ENCODE measurements around the gene NAXE.

The NAXE gene

GRCh38 chr1:156593661-156593989, 2.0 kb downstream of the NAXE start:
- no peaks in the 10 kb centered on the region for H3K9me3 ChIP-seq (ENCODE audit: low read depth, low read length)
- no peak for DNase-seq (ENCODE audit: low read depth, low spot score)
- no peak overlapping the region for H3K9ac ChIP-seq (ENCODE audit: insufficient read length)
- H3K4me3 ChIP-seq: no peak overlapping the region
- H3K27ac ChIP-seq: no peak overlapping the region; the same call in 1 of the 2 replicates
- no peak for TF ChIP-seq FOXP2 (optimal IDR thresholded peaks at IDR 0.05; ENCODE audit: control extremely low read depth, extremely low read length, insufficient read depth)
- no peak for TF ChIP-seq POLR2AphosphoS5 (IDR thresholded peaks at IDR 0.05; ENCODE audit: borderline replicate concordance, low read depth, low read length)
- no peak for TF ChIP-seq EZH2 (IDR thresholded peaks at IDR 0.05)
- peaks cover 58% of the 10 kb centered on the region for H3K36me3 ChIP-seq (ENCODE audit: insufficient read depth, low read length)

GRCh38 chr1:156594190-156594589, 2.6 kb downstream of the NAXE start:
- TF ChIP-seq EZH2 (IDR thresholded peaks at IDR 0.05) (no peak), FOXP2 (optimal IDR thresholded peaks at IDR 0.05; ENCODE audit: control extremely low read depth, extremely low read length, insufficient read depth) (no peak), POLR2AphosphoS5 (IDR thresholded peaks at IDR 0.05; ENCODE audit: borderline replicate concordance, low read depth, low read length) (no peak; the same call in 1 of the 2 replicates)
- H3K27ac ChIP-seq: peak overlapping the region; percentile 58
- H3K9ac ChIP-seq (ENCODE audit: insufficient read length): no peak overlapping the region
- no peak for DNase-seq (ENCODE audit: low read depth, low spot score)
- H3K9me3 ChIP-seq (ENCODE audit: low read depth, low read length): no peaks in the 10 kb centered on the region
- peaks cover 64% of the 10 kb centered on the region for H3K36me3 ChIP-seq (ENCODE audit: insufficient read depth, low read length)
- no peak overlapping the region for H3K4me3 ChIP-seq

- H3K27ac ChIP-seq: peak overlapping the region; percentile 58; the same call in 1 of the 2 replicates
- DNase-seq (ENCODE audit: low read depth, low spot score): no peak
- peaks cover 64% of the 10 kb centered on the region for H3K36me3 ChIP-seq (ENCODE audit: insufficient read depth, low read length)
Observed at GRCh38 chr1:156595016-156595415, 3.4 kb downstream of the NAXE start.

GRCh38 chr1:156596426-156596825, 4.8 kb downstream of the NAXE start:
- TF ChIP-seq POLR2AphosphoS5 (IDR thresholded peaks at IDR 0.05; ENCODE audit: borderline replicate concordance, low read depth, low read length) (no peak), FOXP2 (optimal IDR thresholded peaks at IDR 0.05; ENCODE audit: control extremely low read depth, extremely low read length, insufficient read depth) (no peak), EZH2 (IDR thresholded peaks at IDR 0.05) (no peak)
- no peak for DNase-seq (ENCODE audit: low read depth, low spot score)
- Histone ChIP-seq H3K4me3 (no peak overlapping the region), H3K36me3 (ENCODE audit: insufficient read depth, low read length) (peaks cover 64% of the 10 kb centered on the region), H3K27ac (no peak overlapping the region), H3K9me3 (ENCODE audit: low read depth, low read length) (no peaks in the 10 kb centered on the region), H3K9ac (ENCODE audit: insufficient read length) (no peak overlapping the region)

More at GRCh38 chr1:156595016-156595415, 3.4 kb downstream of the NAXE start:
- H3K4me3 ChIP-seq: no peak overlapping the region
- no peak overlapping the region for H3K9ac ChIP-seq (ENCODE audit: insufficient read length)
- no peak; the same call in 1 of the 2 replicates for TF ChIP-seq POLR2AphosphoS5 (IDR thresholded peaks at IDR 0.05; ENCODE audit: borderline replicate concordance, low read depth, low read length)
- no peaks in the 10 kb centered on the region for H3K9me3 ChIP-seq (ENCODE audit: low read depth, low read length)

- H3K9ac ChIP-seq (ENCODE audit: insufficient read length): no peak overlapping the region
- no peak overlapping the region for H3K27ac ChIP-seq
- no peak for TF ChIP-seq FOXP2 (optimal IDR thresholded peaks at IDR 0.05; ENCODE audit: control extremely low read depth, extremely low read length, insufficient read depth)
- peak; percentile 10; the same call in 1 of the 2 replicates for TF ChIP-seq POLR2AphosphoS5 (IDR thresholded peaks at IDR 0.05; ENCODE audit: borderline replicate concordance, low read depth, low read length)
Observed at GRCh38 chr1:156598125-156598524, 6.5 kb downstream of the NAXE start.

GRCh38 chr1:156598731-156599432, 7.3 kb downstream of the NAXE start:
- H3K4me3 ChIP-seq: no peak overlapping the region
- no peak overlapping the region for H3K9ac ChIP-seq (ENCODE audit: insufficient read length)
- H3K9me3 ChIP-seq (ENCODE audit: low read depth, low read length): no peaks in the 10 kb centered on the region
- no peak overlapping the region for H3K27ac ChIP-seq
- peaks cover 50% of the 10 kb centered on the region for H3K36me3 ChIP-seq (ENCODE audit: insufficient read depth, low read length)
- no peak for TF ChIP-seq POLR2AphosphoS5 (IDR thresholded peaks at IDR 0.05; ENCODE audit: borderline replicate concordance, low read depth, low read length)
- no peak for TF ChIP-seq EZH2 (IDR thresholded peaks at IDR 0.05)
- TF ChIP-seq FOXP2 (optimal IDR thresholded peaks at IDR 0.05; ENCODE audit: control extremely low read depth, extremely low read length, insufficient read depth): no peak
- DNase-seq (ENCODE audit: low read depth, low spot score): no peak

More at GRCh38 chr1:156598125-156598524, 6.5 kb downstream of the NAXE start:
- H3K4me3 ChIP-seq: no peak overlapping the region
- no peaks in the 10 kb centered on the region for H3K9me3 ChIP-seq (ENCODE audit: low read depth, low read length)
- no peak for DNase-seq (ENCODE audit: low read depth, low spot score)
- peaks cover 57% of the 10 kb centered on the region for H3K36me3 ChIP-seq (ENCODE audit: insufficient read depth, low read length)

- peaks cover 44% of the 10 kb centered on the region for H3K36me3 ChIP-seq (ENCODE audit: insufficient read depth, low read length)
- H3K9ac ChIP-seq (ENCODE audit: insufficient read length): no peak overlapping the region
- TF ChIP-seq EZH2 (IDR thresholded peaks at IDR 0.05): no peak
- TF ChIP-seq FOXP2 (optimal IDR thresholded peaks at IDR 0.05; ENCODE audit: control extremely low read depth, extremely low read length, insufficient read depth): no peak
- TF ChIP-seq POLR2AphosphoS5 (IDR thresholded peaks at IDR 0.05; ENCODE audit: borderline replicate concordance, low read depth, low read length): no peak
- DNase-seq (ENCODE audit: low read depth, low spot score): no peak
- H3K27ac ChIP-seq: no peak overlapping the region
- H3K4me3 ChIP-seq: peak overlapping the region; percentile 90
- no peaks in the 10 kb centered on the region for H3K9me3 ChIP-seq (ENCODE audit: low read depth, low read length)
Observed at GRCh38 chr1:156599811-156600210, 8.2 kb downstream of the NAXE start.

- Histone ChIP-seq H3K27ac (peak overlapping the region; percentile 74), H3K36me3 (ENCODE audit: insufficient read depth, low read length) (peaks cover 35% of the 10 kb centered on the region), H3K4me3 (peak overlapping the region; percentile 90), H3K9ac (ENCODE audit: insufficient read length) (peak overlapping the region; percentile 89), H3K9me3 (ENCODE audit: low read depth, low read length) (no peaks in the 10 kb centered on the region)
- DNase-seq (ENCODE audit: low read depth, low spot score): no peak
- no peak for TF ChIP-seq FOXP2 (optimal IDR thresholded peaks at IDR 0.05; ENCODE audit: control extremely low read depth, extremely low read length, insufficient read depth)
- no peak for TF ChIP-seq POLR2AphosphoS5 (IDR thresholded peaks at IDR 0.05; ENCODE audit: borderline replicate concordance, low read depth, low read length)
- no peak for TF ChIP-seq EZH2 (IDR thresholded peaks at IDR 0.05)
Observed at GRCh38 chr1:156600733-156601121, 9.2 kb downstream of the NAXE start.

All from SK-N-MC (cell line).